Neural progenitor cell (in vitro differentiated cells): ENCODE results near the gene TLR7.

Source experiments
- CTCF ChIP-seq: fragments of 200-600 bp; sonication (generic); IDR thresholded peaks from 2 replicates; pipeline ENCODE4 v1.5.1; 2017; ENCODE audit warnings: antibody characterized with exemption, mild to moderate bottlenecking
- EZH2 ChIP-seq: fragments of 200-600 bp; sonication (generic); IDR thresholded peaks from 2 replicates; pipeline ENCODE4 v1.6.1; 2017; ENCODE audit warnings: antibody characterized with exemption, mild to moderate bottlenecking, moderate library complexity
- EZH2phosphoT487 ChIP-seq: fragments of 200-600 bp; sonication (generic); IDR thresholded peaks from 2 replicates; pipeline ENCODE4 v1.6.1; 2017; ENCODE audit warnings: antibody characterized with exemption

- no peak for TF ChIP-seq CTCF
- TF ChIP-seq EZH2 = no peak
- TF ChIP-seq EZH2phosphoT487 = no peak
Observed at GRCh38 chrX:12903646-12904045, 36.8 kb downstream of the TLR7 start.
